Vagina (tissue), 2 donors: ENCODE results near the gene KIF18A. TPM values are rescaled to one million over a fixed set of nuclear protein-coding genes. Genes with fewer than 3 reads are reported as not detected.
"Not testable (repeated sequence)": the region's sequence is repeated elsewhere in the genome, so short reads cannot be mapped to it uniquely, and the experiment has no call there.

Experiments
- DNase-seq, 2 donors: peaks; one replicate each; pipeline ENCODE4 v3.0.0-alpha.2; 2017; ENCODE audit errors: extremely low spot score in 2 of 2
- H3K27ac ChIP-seq: fragments of 200-600 bp; sonication (generic); one replicate; pipeline ENCODE4 v1.5.1; 2019
- H3K27me3 ChIP-seq: fragments of 200-600 bp; sonication (generic); one replicate; pipeline ENCODE4 v1.5.1; 2019
- H3K36me3 ChIP-seq, 2 donors: fragments of 200-600 bp; sonication (generic); one replicate each; pipeline ENCODE4 v1.5.1; 2017 to 2019
- H3K4me1 ChIP-seq: fragments of 200-600 bp; sonication (generic); one replicate; pipeline ENCODE4 v1.5.1; 2019
- H3K4me3 ChIP-seq, 2 donors: fragments of 200-600 bp; sonication (generic); 1 replicate in 1 of 2; 2 replicates in 1 of 2; pipeline ENCODE4 v1.5.1; 2016 to 2019
- H3K9me3 ChIP-seq: fragments of 200-600 bp; sonication (generic); one replicate; pipeline ENCODE4 v1.5.1; 2019
- POLR2A ChIP-seq, 2 donors: fragments of 450-650 bp; IDR thresholded peaks; one replicate each; pipeline ENCODE4 v1.6.1; 2017; ENCODE audit warnings: antibody characterized with exemption in 2 of 2, mild to moderate bottlenecking in 2 of 2, moderate library complexity in 2 of 2
- POLR2AphosphoS5 ChIP-seq, 2 donors: sonication (generic); formaldehyde crosslinking; IDR thresholded peaks; one replicate each; pipeline ENCODE4 v1.9.0; 2017; ENCODE audit warnings: antibody characterized with exemption in 2 of 2, mild to moderate bottlenecking in 2 of 2, low read depth in 1 of 2; ENCODE audit not compliant: insufficient read depth in 1 of 2
- intact Hi-C: fragments of 100-400 bp; cut with DNase I; formaldehyde crosslinking; loops from one replicate; pipeline ENCODE4 v1.15.1; 2023
- total RNA-seq: library from RNA; depleted of rRNA; stranded (reverse); fragments of >200 nt; gene quantifications from one replicate; pipeline ENCODE4 v1.2.3, GENCODE V29; 2016
- TF ChIP-seq, protein P1 (sequence below), 3 experiments: fragments of 450-650 bp in 2 of 3; fragments of 200-600 bp in 1 of 3; sonication (generic) in 1 of 3; IDR thresholded peaks; one replicate each; pipeline ENCODE4 v1.5.1; 2017 to 2019; ENCODE audit warnings: antibody characterized with exemption in 3 of 3, mild to moderate bottlenecking in 2 of 3, moderate library complexity in 2 of 3

Gene KIF18A
- total RNA-seq, 1 donor from 2014 or later = 2.5 TPM

- peaks cover 0 to 13% of the 10 kb centered on the region in 2 donors for H3K36me3 ChIP-seq
- intact Hi-C loops = no loop called here
- no peak overlapping the region for H3K27ac ChIP-seq
- TF ChIP-seq POLR2AphosphoS5 (IDR thresholded peaks at IDR 0.05; ENCODE audit: insufficient read depth in 1 of 2, low read depth in 1 of 2) = no peak
- TF ChIP-seq, protein P1, sequence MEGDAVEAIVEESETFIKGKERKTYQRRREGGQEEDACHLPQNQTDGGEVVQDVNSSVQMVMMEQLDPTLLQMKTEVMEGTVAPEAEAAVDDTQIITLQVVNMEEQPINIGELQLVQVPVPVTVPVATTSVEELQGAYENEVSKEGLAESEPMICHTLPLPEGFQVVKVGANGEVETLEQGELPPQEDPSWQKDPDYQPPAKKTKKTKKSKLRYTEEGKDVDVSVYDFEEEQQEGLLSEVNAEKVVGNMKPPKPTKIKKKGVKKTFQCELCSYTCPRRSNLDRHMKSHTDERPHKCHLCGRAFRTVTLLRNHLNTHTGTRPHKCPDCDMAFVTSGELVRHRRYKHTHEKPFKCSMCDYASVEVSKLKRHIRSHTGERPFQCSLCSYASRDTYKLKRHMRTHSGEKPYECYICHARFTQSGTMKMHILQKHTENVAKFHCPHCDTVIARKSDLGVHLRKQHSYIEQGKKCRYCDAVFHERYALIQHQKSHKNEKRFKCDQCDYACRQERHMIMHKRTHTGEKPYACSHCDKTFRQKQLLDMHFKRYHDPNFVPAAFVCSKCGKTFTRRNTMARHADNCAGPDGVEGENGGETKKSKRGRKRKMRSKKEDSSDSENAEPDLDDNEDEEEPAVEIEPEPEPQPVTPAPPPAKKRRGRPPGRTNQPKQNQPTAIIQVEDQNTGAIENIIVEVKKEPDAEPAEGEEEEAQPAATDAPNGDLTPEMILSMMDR (IDR thresholded peaks at IDR 0.05) = no peak
- no peak for TF ChIP-seq POLR2A (IDR thresholded peaks at IDR 0.05)
- no peak overlapping the region for H3K4me3 ChIP-seq
- no peak for DNase-seq
- peaks cover 16% of the 10 kb centered on the region for H3K9me3 ChIP-seq
- H3K27me3 ChIP-seq = no peaks in the 10 kb centered on the region
- H3K4me1 ChIP-seq = no peaks in the 10 kb centered on the region
These were observed 29.4 kb upstream of the KIF18A start for GRCh38 chr11:28137366-28137765.

DNA sequence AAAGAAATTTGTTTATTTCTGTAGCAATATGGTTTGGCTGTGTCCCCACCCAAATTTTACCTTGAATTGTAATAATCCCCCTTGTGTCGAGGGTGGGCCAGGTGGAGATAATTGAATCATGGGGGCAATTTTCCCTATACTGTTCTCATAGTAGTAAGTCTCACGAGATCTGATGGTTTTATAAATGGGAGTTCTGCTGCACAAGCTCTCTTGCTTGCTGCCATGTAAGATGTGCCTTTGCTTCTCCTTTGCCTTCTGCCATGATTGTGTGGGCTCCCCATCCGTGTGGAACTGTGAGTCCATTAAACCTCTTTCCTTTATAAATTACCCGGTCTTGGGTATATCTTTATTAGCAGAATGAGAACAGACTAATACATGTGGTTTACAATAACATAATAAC is 28.2 kb upstream of the KIF18A start:
- H3K27ac ChIP-seq, DNase-seq, H3K4me3 ChIP-seq, H3K27me3 ChIP-seq, intact Hi-C loops, H3K4me1 ChIP-seq: not testable (repeated sequence)
- Histone ChIP-seq H3K9me3 (peaks cover 15% of the 10 kb centered on the region), H3K36me3 (peaks cover 0 to 13% of the 10 kb centered on the region in 2 donors)

GRCh38 chr11:28133146-28133545 is 25.2 kb upstream of the KIF18A start:
- Histone ChIP-seq H3K4me1 (no peaks in the 10 kb centered on the region), H3K27ac (no peak overlapping the region), H3K4me3 (no peak overlapping the region), H3K36me3 (peaks cover 0 to 13% of the 10 kb centered on the region in 2 donors), H3K27me3 (no peaks in the 10 kb centered on the region), H3K9me3 (no peaks in the 10 kb centered on the region)
- TF ChIP-seq POLR2A (IDR thresholded peaks at IDR 0.05) = no peak
- TF ChIP-seq, protein P1 (IDR thresholded peaks at IDR 0.05) = no peak
- no peak for TF ChIP-seq POLR2AphosphoS5 (IDR thresholded peaks at IDR 0.05; ENCODE audit: insufficient read depth in 1 of 2, low read depth in 1 of 2)
- intact Hi-C loops = no loop called here
- DNase-seq = no peak

DNA sequence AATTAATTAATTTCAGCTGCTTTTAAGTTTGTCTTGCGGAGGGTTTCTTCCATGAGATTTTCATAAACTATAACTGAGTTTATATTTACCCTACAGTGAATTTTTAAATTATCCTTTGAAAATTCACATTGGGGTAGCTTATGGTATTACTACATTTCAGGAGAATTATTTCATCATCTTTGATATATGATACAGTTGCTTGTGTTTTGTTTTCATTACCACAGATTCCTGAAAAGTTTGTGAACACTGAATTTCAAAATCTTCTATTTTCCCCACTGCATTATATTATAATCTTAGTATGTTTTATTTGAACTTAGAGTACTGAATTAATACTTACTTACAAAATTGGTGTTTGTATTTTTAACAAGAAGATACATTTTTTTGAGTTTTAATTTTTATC is 24.6 kb upstream of the KIF18A start:
- no peak for TF ChIP-seq POLR2A (IDR thresholded peaks at IDR 0.05)
- TF ChIP-seq, protein P1 (IDR thresholded peaks at IDR 0.05) = no peak
- no peak for TF ChIP-seq POLR2AphosphoS5 (IDR thresholded peaks at IDR 0.05; ENCODE audit: insufficient read depth in 1 of 2, low read depth in 1 of 2)
- Histone ChIP-seq H3K4me3 (no peak overlapping the region), H3K27me3 (no peaks in the 10 kb centered on the region), H3K4me1 (no peaks in the 10 kb centered on the region), H3K36me3 (peaks cover 0 to 13% of the 10 kb centered on the region in 2 donors), H3K9me3 (no peaks in the 10 kb centered on the region), H3K27ac (no peak overlapping the region)
- no peak for DNase-seq
- intact Hi-C loops = no loop called here

- intact Hi-C loops = no loop called here
- Histone ChIP-seq H3K27me3 (no peaks in the 10 kb centered on the region), H3K4me3 (no peak overlapping the region), H3K27ac (no peak overlapping the region), H3K4me1 (no peaks in the 10 kb centered on the region), H3K36me3 (peaks cover 0 to 8% of the 10 kb centered on the region in 2 donors), H3K9me3 (no peaks in the 10 kb centered on the region)
- TF ChIP-seq POLR2A (IDR thresholded peaks at IDR 0.05) = no peak
- no peak for TF ChIP-seq POLR2AphosphoS5 (IDR thresholded peaks at IDR 0.05; ENCODE audit: insufficient read depth in 1 of 2, low read depth in 1 of 2)
- TF ChIP-seq, protein P1 (IDR thresholded peaks at IDR 0.05) = no peak
- DNase-seq = no peak
These were observed 15.2 kb upstream of the KIF18A start for GRCh38 chr11:28123151-28123581.
